ENCODE data around the gene CPLX1. TPM values are rescaled to one million over a fixed set of nuclear protein-coding genes. Genes with fewer than 3 reads are reported as not detected.

Gene CPLX1
- total RNA-seq, 3 donors from 2014 or later, result 0.16 to 2.6 (median 1.2) TPM

DNA sequence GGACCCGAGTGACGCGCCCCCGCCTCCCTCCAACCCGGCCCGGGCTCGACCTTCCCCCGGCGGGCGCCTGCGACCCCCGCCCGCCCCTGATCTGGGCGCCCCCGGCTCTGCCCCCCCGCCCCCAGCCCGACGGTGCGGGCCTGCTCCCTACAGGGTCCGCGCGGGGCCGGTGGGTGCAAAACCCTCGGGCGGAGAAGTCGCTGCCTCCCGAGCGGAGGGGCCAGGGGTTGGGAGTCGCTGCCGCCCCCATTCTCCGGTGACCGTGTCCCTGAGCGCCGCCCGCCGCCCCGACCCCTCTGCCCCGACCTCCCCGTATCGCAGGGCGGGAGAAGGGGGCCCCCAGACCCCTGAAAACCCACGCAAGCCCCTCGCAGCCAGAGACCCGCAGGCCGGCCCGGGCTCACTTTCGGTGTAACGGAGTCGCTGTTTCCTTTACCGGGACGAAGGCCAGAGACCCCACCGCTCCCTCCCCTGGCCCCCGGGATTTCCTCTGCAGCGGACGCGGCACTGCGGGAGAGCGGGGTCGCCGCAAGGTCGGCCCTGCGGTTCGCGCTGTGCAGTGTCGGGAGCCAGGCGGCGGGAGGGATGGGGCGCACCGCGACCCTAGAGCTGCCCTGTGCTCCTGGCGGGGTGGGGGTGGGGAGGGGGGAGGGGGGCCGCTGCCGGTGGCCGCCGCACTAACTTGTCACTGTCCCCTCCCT, 729 bp upstream of the CPLX1 start:
- no peaks in the 10 kb centered on the region for H3K36me3 ChIP-seq
- peaks cover 4 to 12% of the 10 kb centered on the region in 2 donors for H3K9me3 ChIP-seq
- DNase-seq (ENCODE audit: low spot score in 2 of 2), result peak in 1 of 2 donors; percentile 44
- peaks cover 4 to 12% of the 10 kb centered on the region in 2 donors for H3K4me1 ChIP-seq
- TF ChIP-seq POLR2A (IDR thresholded peaks at IDR 0.05) (no peak), POLR2AphosphoS5 (IDR thresholded peaks at IDR 0.05) (no peak)
- TF ChIP-seq, protein P1, sequence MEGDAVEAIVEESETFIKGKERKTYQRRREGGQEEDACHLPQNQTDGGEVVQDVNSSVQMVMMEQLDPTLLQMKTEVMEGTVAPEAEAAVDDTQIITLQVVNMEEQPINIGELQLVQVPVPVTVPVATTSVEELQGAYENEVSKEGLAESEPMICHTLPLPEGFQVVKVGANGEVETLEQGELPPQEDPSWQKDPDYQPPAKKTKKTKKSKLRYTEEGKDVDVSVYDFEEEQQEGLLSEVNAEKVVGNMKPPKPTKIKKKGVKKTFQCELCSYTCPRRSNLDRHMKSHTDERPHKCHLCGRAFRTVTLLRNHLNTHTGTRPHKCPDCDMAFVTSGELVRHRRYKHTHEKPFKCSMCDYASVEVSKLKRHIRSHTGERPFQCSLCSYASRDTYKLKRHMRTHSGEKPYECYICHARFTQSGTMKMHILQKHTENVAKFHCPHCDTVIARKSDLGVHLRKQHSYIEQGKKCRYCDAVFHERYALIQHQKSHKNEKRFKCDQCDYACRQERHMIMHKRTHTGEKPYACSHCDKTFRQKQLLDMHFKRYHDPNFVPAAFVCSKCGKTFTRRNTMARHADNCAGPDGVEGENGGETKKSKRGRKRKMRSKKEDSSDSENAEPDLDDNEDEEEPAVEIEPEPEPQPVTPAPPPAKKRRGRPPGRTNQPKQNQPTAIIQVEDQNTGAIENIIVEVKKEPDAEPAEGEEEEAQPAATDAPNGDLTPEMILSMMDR (IDR thresholded peaks at IDR 0.05), result no peak
- peak overlapping the region in 2 of 3 donors; percentile 27 to 56 for H3K4me3 ChIP-seq
- no peak overlapping the region for H3K27ac ChIP-seq
- H3K27me3 ChIP-seq, result peaks cover 16 to 77% of the 10 kb centered on the region in 2 donors
- intact Hi-C loops (cut with DNase I; ENCODE audit: low total_unique reads), result no loop called here

DNA sequence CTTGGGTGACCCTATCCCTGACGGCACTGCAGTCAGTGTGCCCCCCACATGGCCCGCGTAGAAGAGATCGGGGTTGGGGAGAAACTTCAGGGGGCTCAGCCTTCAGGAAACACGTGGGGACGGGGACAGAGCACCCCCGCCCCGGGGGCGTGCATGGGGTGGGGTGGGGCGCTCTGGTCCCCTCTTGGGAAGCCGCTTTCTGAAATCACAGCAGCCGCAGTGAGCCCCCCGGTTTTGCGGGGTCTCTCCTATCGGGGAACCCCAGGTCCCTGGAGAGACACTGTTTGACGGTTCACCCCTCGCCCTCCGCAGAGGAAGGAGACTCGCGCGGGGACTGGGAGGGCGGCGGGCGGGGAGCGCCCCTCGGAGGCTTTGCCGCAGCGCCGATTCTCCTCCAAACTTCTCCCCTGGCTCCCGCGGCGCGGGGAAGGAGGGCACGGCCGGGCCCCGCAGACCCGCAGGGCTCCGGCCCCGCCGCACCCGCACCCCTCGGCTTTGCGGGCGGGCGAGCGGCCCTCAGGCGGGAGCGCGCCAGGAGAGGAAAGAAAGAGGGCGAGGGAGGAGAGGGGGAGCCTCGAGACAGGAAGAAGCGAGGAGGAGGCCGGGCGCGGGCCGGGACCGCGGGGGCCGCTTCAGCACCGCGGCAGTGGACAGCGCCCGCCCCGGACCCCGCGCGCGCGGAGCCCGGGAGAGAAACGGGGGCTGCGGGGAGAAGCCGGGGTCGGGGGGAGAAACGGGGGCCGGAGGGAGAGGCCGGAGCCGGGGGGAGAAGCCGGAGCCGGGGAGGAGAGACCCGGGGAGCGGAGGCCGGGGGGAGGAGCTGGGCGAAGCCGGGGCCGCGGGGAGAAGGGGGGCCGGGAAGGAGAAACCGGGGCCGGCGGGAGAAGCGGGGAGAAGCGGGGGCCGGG, 612 bp downstream of the CPLX1 start:
- Histone ChIP-seq H3K9me3 (no peaks in the 10 kb centered on the region), H3K36me3 (no peaks in the 10 kb centered on the region), H3K27me3 (peaks cover 16 to 83% of the 10 kb centered on the region in 2 donors), H3K27ac (no peak overlapping the region), H3K4me3 (peak overlapping the region; percentile 20 to 64 (median 45)), H3K4me1 (peaks cover 4 to 12% of the 10 kb centered on the region in 2 donors)
- TF ChIP-seq, protein P1 (IDR thresholded peaks at IDR 0.05), result no peak
- TF ChIP-seq POLR2AphosphoS5 (IDR thresholded peaks at IDR 0.05) (no peak), POLR2A (IDR thresholded peaks at IDR 0.05) (no peak)
- no peak for DNase-seq (ENCODE audit: low spot score in 2 of 2)
- intact Hi-C loops (cut with DNase I; ENCODE audit: low total_unique reads), result no loop called here

DNA sequence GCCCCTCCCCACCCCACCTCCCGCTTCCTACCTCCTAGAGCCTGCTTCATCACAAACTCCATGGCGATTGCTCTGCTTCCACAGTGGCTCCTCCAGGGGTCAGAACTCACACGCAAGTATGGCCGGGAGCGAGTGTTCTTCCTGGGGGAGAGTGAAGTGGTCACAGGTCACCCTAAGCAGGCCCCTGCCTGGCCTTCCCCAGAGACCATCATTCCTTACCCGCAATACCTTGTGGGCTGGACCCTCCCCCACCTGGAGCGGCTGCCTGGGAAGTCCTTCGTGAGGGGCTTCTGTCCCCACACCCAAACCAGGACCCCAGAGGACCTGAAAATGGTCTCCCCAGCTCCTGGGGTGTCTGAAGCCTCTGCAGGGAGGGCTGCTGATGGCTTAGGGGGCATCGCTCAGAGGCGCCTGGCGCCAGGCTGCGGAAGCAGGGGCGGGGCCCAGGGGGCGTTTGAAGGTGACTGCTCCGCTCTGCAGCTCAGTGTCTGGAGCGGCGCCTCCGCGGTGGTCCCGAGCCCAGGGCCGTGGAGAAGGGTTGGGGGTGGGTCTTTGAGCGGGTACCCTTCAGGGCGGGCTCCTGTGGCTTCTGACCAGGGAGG, 1.4 kb downstream of the CPLX1 start:
- Histone ChIP-seq H3K36me3 (no peaks in the 10 kb centered on the region), H3K27ac (no peak overlapping the region), H3K27me3 (peaks cover 16 to 84% of the 10 kb centered on the region in 2 donors), H3K4me3 (no peak overlapping the region), H3K4me1 (peaks cover 4 to 12% of the 10 kb centered on the region in 2 donors), H3K9me3 (peaks cover 3 to 4% of the 10 kb centered on the region in 2 donors)
- intact Hi-C loops (cut with DNase I; ENCODE audit: low total_unique reads), result no loop called here
- TF ChIP-seq POLR2A (IDR thresholded peaks at IDR 0.05), result no peak
- TF ChIP-seq, protein P1 (IDR thresholded peaks at IDR 0.05), result no peak
- TF ChIP-seq POLR2AphosphoS5 (IDR thresholded peaks at IDR 0.05), result no peak
- DNase-seq (ENCODE audit: low spot score in 2 of 2), result no peak

- H3K4me1 ChIP-seq, result peaks cover 4 to 12% of the 10 kb centered on the region in 2 donors
- DNase-seq (ENCODE audit: low spot score in 2 of 2), result no peak
- intact Hi-C loops (cut with DNase I; ENCODE audit: low total_unique reads), result no loop called here
- no peak overlapping the region for H3K27ac ChIP-seq
- no peak for TF ChIP-seq POLR2AphosphoS5 (IDR thresholded peaks at IDR 0.05)
- TF ChIP-seq, protein P1 (IDR thresholded peaks at IDR 0.05), result no peak
- peaks cover 16 to 85% of the 10 kb centered on the region in 2 donors for H3K27me3 ChIP-seq
- H3K4me3 ChIP-seq, result no peak overlapping the region
- H3K36me3 ChIP-seq, result no peaks in the 10 kb centered on the region
- H3K9me3 ChIP-seq, result peaks cover 6 to 7% of the 10 kb centered on the region in 2 donors
Observed at GRCh38 chr4:823761-824460, 2.0 kb downstream of the CPLX1 start.
